A673 (cell line): ENCODE data around the gene TMEM217. TPM values are rescaled to one million over a fixed set of nuclear protein-coding genes. Genes with fewer than 3 reads are reported as not detected.

Source experiments
- BruUV-seq: library from RNA; stranded (reverse); fragments of 400-500 nt; replicated peaks from 2 replicates; lab custom pipeline; 2021; lab: Mats Ljungman, UMichigan
- CTCF ChIA-PET: fragments of 300-600 bp; sonication (Branson Sonifier 250); formaldehyde crosslinking; loops from one replicate; lab custom pipeline; 2022; ENCODE audit warnings: antibody characterized with exemption; lab: Charles Lee
- POLR2A ChIA-PET: fragments of 300-600 bp; sonication (Branson Sonifier 250); formaldehyde crosslinking; loops from one replicate; lab custom pipeline; 2022; ENCODE audit warnings: antibody characterized with exemption; ENCODE audit not compliant: low non-redundant PET; lab: Charles Lee
- DNase-seq: peaks from one replicate; pipeline ENCODE4 v3.0.0-alpha.2; 2015; ENCODE audit warnings: low spot score
- H3K27ac ChIP-seq: fragments of 200-600 bp; sonication (generic); 2 replicates; pipeline ENCODE4 v1.5.1; 2016; ENCODE audit warnings: mixed run types, low read depth, mild to moderate bottlenecking, mixed read lengths, antibody characterized with exemption, low read length; ENCODE audit not compliant: poor library complexity, severe bottlenecking
- H3K27me3 ChIP-seq: fragments of 200-600 bp; sonication (generic); replicated peaks from 2 replicates; pipeline ENCODE4 v1.6.1; 2017; ENCODE audit warnings: mixed run types, low read depth, mild to moderate bottlenecking, mixed read lengths, antibody characterized with exemption, low read length; ENCODE audit not compliant: insufficient read depth, poor library complexity
- H3K36me3 ChIP-seq: fragments of 200-600 bp; sonication (generic); 2 replicates; pipeline ENCODE4 v1.6.1; 2016; ENCODE audit warnings: mixed run types, mild to moderate bottlenecking, mixed read lengths, antibody characterized with exemption, low read length; ENCODE audit not compliant: insufficient read depth, poor library complexity, severe bottlenecking
- H3K4me1 ChIP-seq: fragments of 200-600 bp; sonication (generic); 2 replicates; pipeline ENCODE4 v1.6.1; 2017; ENCODE audit warnings: mixed run types, mild to moderate bottlenecking, mixed read lengths, antibody characterized with exemption, low read length; ENCODE audit not compliant: insufficient read depth, poor library complexity, severe bottlenecking
- H3K4me3 ChIP-seq: fragments of 200-600 bp; sonication (generic); 2 replicates; pipeline ENCODE4 v1.5.1; 2016; ENCODE audit warnings: low read depth, mixed run types, mild to moderate bottlenecking, mixed read lengths, low read length; ENCODE audit not compliant: poor library complexity, severe bottlenecking
- H3K9me3 ChIP-seq: fragments of 200-600 bp; sonication (generic); 2 replicates; pipeline ENCODE4 v1.6.1; 2016; ENCODE audit warnings: mixed run types, low read depth, mild to moderate bottlenecking, mixed read lengths, antibody characterized with exemption, low read length; ENCODE audit not compliant: poor library complexity, severe bottlenecking
- CTCF ChIP-seq: fragments of 300-800, 200-600 bp; sonication (generic); conservative IDR thresholded peaks from 2 replicates; pipeline ENCODE4 v1.5.1; 2017; ENCODE audit warnings: low read depth, mild to moderate bottlenecking, antibody characterized with exemption, low read length, moderate library complexity, mixed read lengths
- EZH2 ChIP-seq: fragments of 200-600 bp; sonication (generic); IDR thresholded peaks from 2 replicates; pipeline ENCODE4 v1.6.1; 2017; ENCODE audit warnings: borderline replicate concordance, low read depth, mild to moderate bottlenecking, mixed read lengths, antibody characterized with exemption, low read length; ENCODE audit not compliant: poor library complexity, severe bottlenecking
- intact Hi-C: fragments of 100-400 bp; cut with micrococcal nuclease; formaldehyde crosslinking; loops from one replicate; pipeline ENCODE4 v1.10.0; 2022; ENCODE audit not compliant: unreplicated experiment
- total RNA-seq: library from RNA; stranded (reverse); gene quantifications from 2 replicates; pipeline ENCODE4 v1.2.3, GENCODE V29; 2021

The TMEM217 gene
- total RNA-seq, 1 experiment from 2014 or later, result 0.37 TPM

- DNase-seq, result peak; percentile 76
- BruUV-seq, result no TSS peak
- Histone ChIP-seq H3K27me3 (no peaks in the 10 kb centered on the region), H3K36me3 (no peaks in the 10 kb centered on the region), H3K27ac (no peak overlapping the region), H3K9me3 (no peaks in the 10 kb centered on the region), H3K4me3 (no peak overlapping the region), H3K4me1 (no peaks in the 10 kb centered on the region)
- ChIA-PET POLR2A (no interaction called here), CTCF (interaction anchor here (1.0 kb wide), 1 partner anchor 186 kb away, joined by 5 read pairs; no protein-coding TSS in a partner anchor)
- intact Hi-C loops, result no loop called here
- TF ChIP-seq CTCF, result peak; percentile 83
- no peak for TF ChIP-seq EZH2
Measured at GRCh38 chr6:37207903-37208456, 50.0 kb downstream of the TMEM217 start.

- Histone ChIP-seq H3K9me3 (no peaks in the 10 kb centered on the region), H3K27me3 (no peaks in the 10 kb centered on the region), H3K4me3 (no peak overlapping the region), H3K4me1 (no peaks in the 10 kb centered on the region), H3K27ac (no peak overlapping the region), H3K36me3 (no peaks in the 10 kb centered on the region)
- ChIA-PET POLR2A (no interaction called here), CTCF (no interaction called here)
- no TSS peak for BruUV-seq
- intact Hi-C loops, result no loop called here
- no peak for DNase-seq
- no peak for TF ChIP-seq CTCF
- TF ChIP-seq EZH2, result no peak
Measured at GRCh38 chr6:37206622-37207021, 51.3 kb downstream of the TMEM217 start.

- no peak for DNase-seq
- Histone ChIP-seq H3K27ac (no peak overlapping the region), H3K4me1 (no peaks in the 10 kb centered on the region), H3K27me3 (no peaks in the 10 kb centered on the region), H3K36me3 (no peaks in the 10 kb centered on the region), H3K4me3 (no peak overlapping the region), H3K9me3 (no peaks in the 10 kb centered on the region)
- CTCF ChIA-PET, result no interaction called here
- intact Hi-C loops, result no loop called here
- no TSS peak for BruUV-seq
- POLR2A ChIA-PET, result no interaction called here
- no peak for TF ChIP-seq CTCF
- TF ChIP-seq EZH2, result no peak
Measured at GRCh38 chr6:37205997-37206340, 52.0 kb downstream of the TMEM217 start.
